Left ventricle myocardium inferior (tissue), 1 donor: ENCODE measurements around the gene PKM. TPM values are rescaled to one million over a fixed set of nuclear protein-coding genes. Genes with fewer than 3 reads are reported as not detected.

Experiments used
- DNase-seq: peaks from one replicate; pipeline ENCODE4 v3.0.0-alpha.2; 2020
- H3K27ac ChIP-seq: fragments of 200-600 bp; replicated peaks from 2 replicates; pipeline ENCODE4 v1.8.0; 2021
- H3K27me3 ChIP-seq: fragments of 200-600 bp; 2 replicates; pipeline ENCODE4 v1.8.0; 2021; ENCODE audit warnings: low read depth
- H3K36me3 ChIP-seq: fragments of 200-600 bp; 2 replicates; pipeline ENCODE4 v1.8.0; 2021
- H3K4me1 ChIP-seq: fragments of 200-600 bp; 2 replicates; pipeline ENCODE4 v1.8.0; 2021
- H3K4me3 ChIP-seq: fragments of 200-600 bp; 2 replicates; pipeline ENCODE4 v1.8.0; 2021; ENCODE audit warnings: mild to moderate bottlenecking, moderate library complexity
- H3K9me3 ChIP-seq: fragments of 200-600 bp; replicated peaks from 2 replicates; pipeline ENCODE4 v1.8.0; 2021
- CTCF ChIP-seq: fragments of 200-600 bp; IDR thresholded peaks from 2 replicates; pipeline ENCODE4 v1.8.0; 2021; ENCODE audit warnings: antibody characterized with exemption, mild to moderate bottlenecking, borderline replicate concordance
- intact Hi-C: fragments of 100-400 bp; cut with micrococcal nuclease; formaldehyde crosslinking; loops from one replicate; pipeline ENCODE4 v1.11.0; 2022
- total RNA-seq: library from RNA; stranded (reverse); fragmentation: NEBNext Ultra II Directional; extraction: Animal tissue kit (Norgen Biotek cat#: 25700); gene quantifications from one replicate; pipeline ENCODE4 v1.2.1, GENCODE V29; 2021
- donor health status: DM: no; HTN: yes; CAD: no; lungs with severe emphysema.

The PKM gene
- total RNA-seq, 1 donor from 2014 or later: 1,009 TPM

- intact Hi-C loops: no loop called here
- DNase-seq: no peak
- Histone ChIP-seq H3K9me3 (no peaks in the 10 kb centered on the region), H3K4me1 (peaks cover 69% of the 10 kb centered on the region), H3K4me3 (no peak overlapping the region), H3K36me3 (peaks cover 71% of the 10 kb centered on the region), H3K27ac (peak overlapping the region; percentile 85), H3K27me3 (peaks cover 14% of the 10 kb centered on the region)
- TF ChIP-seq CTCF: no peak
Observed at GRCh38 chr15:72200395-72201237, 30.4 kb downstream of the PKM start.

GRCh38 chr15:72199721-72200212 lies 31.2 kb downstream of the PKM start:
- peak overlapping the region; percentile 85 for H3K27ac ChIP-seq
- H3K4me3 ChIP-seq: no peak overlapping the region
- DNase-seq: peak; percentile 76
- H3K27me3 ChIP-seq: peaks cover 22% of the 10 kb centered on the region
- peaks cover 62% of the 10 kb centered on the region for H3K36me3 ChIP-seq
- no peaks in the 10 kb centered on the region for H3K9me3 ChIP-seq
- intact Hi-C loops: no loop called here
- H3K4me1 ChIP-seq: peaks cover 64% of the 10 kb centered on the region
- TF ChIP-seq CTCF: peak; percentile 95

- Histone ChIP-seq H3K27ac (no peak overlapping the region), H3K36me3 (peaks cover 56% of the 10 kb centered on the region), H3K4me1 (peaks cover 58% of the 10 kb centered on the region), H3K27me3 (peaks cover 22% of the 10 kb centered on the region), H3K9me3 (no peaks in the 10 kb centered on the region), H3K4me3 (no peak overlapping the region)
- intact Hi-C loops: no loop called here
- no peak for DNase-seq
- TF ChIP-seq CTCF: no peak
Observed at GRCh38 chr15:72199205-72199515, 31.8 kb downstream of the PKM start.

- no peak overlapping the region for H3K4me3 ChIP-seq
- H3K27ac ChIP-seq: no peak overlapping the region
- H3K4me1 ChIP-seq: peaks cover 52% of the 10 kb centered on the region
- intact Hi-C loops: no loop called here
- H3K27me3 ChIP-seq: peaks cover 22% of the 10 kb centered on the region
- H3K36me3 ChIP-seq: peaks cover 50% of the 10 kb centered on the region
- no peak for DNase-seq
- TF ChIP-seq CTCF: no peak
- no peaks in the 10 kb centered on the region for H3K9me3 ChIP-seq
Observed at GRCh38 chr15:72198356-72199204, 32.4 kb downstream of the PKM start.

GRCh38 chr15:72197460-72198355 lies 33.3 kb downstream of the PKM start, which contains the start of gene GRAMD2A:
Gene GRAMD2A, minus strand, starts transcription at chr15:72197787.
- Histone ChIP-seq H3K27ac (no peak within 1 kb of the TSS), H3K4me1 (peaks cover 43% of the 10 kb centered on the region), H3K4me3 (peak within 1 kb of the TSS; percentile 67), H3K36me3 (peaks cover 42% of the 10 kb centered on the region), H3K9me3 (no peaks in the 10 kb centered on the region), H3K27me3 (peaks cover 22% of the 10 kb centered on the region)
- intact Hi-C loops: no loop called here
- no peak for TF ChIP-seq CTCF
- DNase-seq: peak; percentile 32
